DMS53 treated with DMSO at 0.1 percent for 48 hours (cell line): ENCODE measurements around the gene GRIA3.
"Not testable (repeated sequence)": the region's sequence is repeated elsewhere in the genome, so short reads cannot be mapped to it uniquely, and the experiment has no call there.

ENCODE experiments used
- DNase-seq: peaks from one replicate; lab custom pipeline; 2025; ENCODE audit not compliant: unreplicated experiment; lab: John Stamatoyannopoulos, UW

The GRIA3 gene

DNA sequence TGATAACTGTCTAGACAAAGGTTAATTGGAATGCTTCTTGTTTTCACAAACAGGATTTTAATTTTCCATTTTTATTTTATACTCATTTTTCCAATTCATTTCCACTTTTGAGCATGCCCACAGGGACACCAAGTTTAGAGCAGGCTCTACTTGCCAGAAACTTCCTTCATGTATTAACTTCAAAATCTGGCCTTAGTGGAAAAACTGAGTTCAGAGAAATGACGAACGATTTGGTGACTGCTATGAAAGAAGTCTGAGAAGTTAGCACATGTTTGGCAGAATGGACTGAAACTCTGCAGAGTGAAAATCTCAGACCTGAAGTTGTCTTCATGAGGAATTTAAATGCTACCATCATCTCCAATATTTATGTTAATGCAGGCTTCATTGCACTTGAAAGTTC, 334.7 kb downstream of the GRIA3 start:
- DNase-seq, result no peak

DNA sequence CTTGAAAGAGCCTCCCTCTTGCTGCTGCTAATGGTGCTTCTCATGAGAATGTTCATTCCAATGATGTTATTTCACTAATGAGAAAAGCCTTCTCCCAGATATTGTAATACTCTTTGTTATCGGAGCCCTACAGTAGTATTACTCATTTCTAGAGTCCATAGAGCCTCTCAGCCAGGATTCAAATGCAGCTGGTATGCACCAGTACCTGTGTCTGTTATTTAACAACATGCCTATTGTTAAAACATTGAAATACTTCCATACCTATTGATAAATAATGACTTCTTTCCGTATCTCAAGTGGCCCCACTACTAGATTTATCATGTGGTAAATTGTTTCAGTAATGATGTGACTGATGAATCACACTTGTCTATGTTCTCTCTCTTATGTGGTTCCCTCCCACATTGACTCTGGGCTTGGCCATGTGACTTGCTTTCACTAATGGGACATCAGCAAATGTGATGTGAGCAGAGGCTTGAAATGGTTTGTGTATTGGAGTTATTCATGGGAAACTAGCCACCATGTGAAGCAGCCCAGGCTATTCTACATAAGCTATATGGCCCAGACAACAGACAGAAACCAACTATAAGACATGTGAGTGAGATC, 341.1 kb downstream of the GRIA3 start:
- no peak for DNase-seq

DNA sequence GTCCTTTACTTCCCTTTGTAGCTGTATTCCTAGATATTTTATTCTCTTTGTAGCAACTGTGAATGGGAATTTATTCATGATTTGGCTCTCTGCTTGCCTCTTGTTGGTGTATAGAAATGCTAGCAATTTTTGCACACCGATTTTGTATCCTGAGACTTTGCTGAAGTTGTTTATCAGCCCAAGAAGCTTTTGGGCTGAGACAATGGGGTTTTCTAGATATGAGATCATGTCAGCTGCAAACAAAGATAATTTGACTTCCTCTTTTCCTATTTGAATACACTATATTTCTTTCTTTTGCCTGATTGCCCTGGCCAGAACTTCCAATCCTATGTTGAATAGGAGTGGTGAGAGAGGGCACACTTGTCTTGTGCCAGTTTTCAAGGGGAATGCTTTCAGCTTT, 346.6 kb downstream of the GRIA3 start:
- not testable (repeated sequence) for DNase-seq
